Tibial nerve (tissue), 4 donors: ENCODE measurements around the gene TMEM231.

Experiments
- CTCF ChIP-seq, 5 experiments: fragments of 200-600 bp in 3 of 5; fragments of 450-650 bp in 2 of 5; sonication (generic) in 3 of 5; IDR thresholded peaks; one replicate each; pipeline ENCODE4 v1.5.1; 2016 to 2019; ENCODE audit warnings: antibody characterized with exemption in 5 of 5, mild to moderate bottlenecking in 3 of 5, moderate library complexity in 2 of 5
- EP300 ChIP-seq, 2 donors: sonication (generic); formaldehyde crosslinking; IDR thresholded peaks; one replicate each; pipeline ENCODE4 v1.6.1; 2017; ENCODE audit warnings: antibody characterized with exemption in 2 of 2, mild to moderate bottlenecking in 1 of 2
- POLR2A ChIP-seq, 2 donors: fragments of 450-650 bp; IDR thresholded peaks; one replicate each; pipeline ENCODE4 v1.6.1; 2017; ENCODE audit warnings: antibody characterized with exemption in 2 of 2, mild to moderate bottlenecking in 2 of 2, moderate library complexity in 2 of 2

- TF ChIP-seq POLR2A (IDR thresholded peaks at IDR 0.05) = no peak
- no peak for TF ChIP-seq CTCF (IDR thresholded peaks at IDR 0.05)
- no peak for TF ChIP-seq EP300 (IDR thresholded peaks at IDR 0.05)
Measured at GRCh38 chr16:75491876-75492275, 64.2 kb downstream of the TMEM231 start.
